OCI-LY1 (cell line): ENCODE measurements around the gene DNAH14.
"Not testable (repeated sequence)": the region's sequence is repeated elsewhere in the genome, so short reads cannot be mapped to it uniquely, and the experiment has no call there.

Experiments used
- H2AFZ ChIP-seq: fragments of 200-600 bp; sonication (generic), shearing (Covaris generic); 2 replicates; pipeline ENCODE4 v1.6.0; 2014; ENCODE audit warnings: antibody characterized with exemption, mild to moderate bottlenecking, low read length
- H3F3A ChIP-seq: fragments of 200-600 bp; sonication (generic), shearing (Covaris generic); 2 replicates; pipeline ENCODE4 v1.6.0; 2014; ENCODE audit warnings: mild to moderate bottlenecking, antibody characterized with exemption, low read length, moderate library complexity; ENCODE audit not compliant: insufficient read depth
- H3K27ac ChIP-seq: fragments of 200-600 bp; sonication (generic); 2 replicates; pipeline ENCODE4 v1.5.1; 2014; ENCODE audit warnings: low read length, mixed run types, mild to moderate bottlenecking, low read depth; ENCODE audit not compliant: poor library complexity, severe bottlenecking
- H3K27me3 ChIP-seq: fragments of 200-600 bp; sonication (generic); 2 replicates; pipeline ENCODE4 v1.6.0; 2014; ENCODE audit warnings: antibody characterized with exemption, mild to moderate bottlenecking, low read length, moderate library complexity; ENCODE audit not compliant: insufficient read depth
- H3K36me3 ChIP-seq: fragments of 200-600 bp; sonication (generic); 2 replicates; pipeline ENCODE4 v1.6.1; 2014; ENCODE audit warnings: mild to moderate bottlenecking, antibody characterized with exemption, low read length, moderate library complexity, mixed read lengths; ENCODE audit not compliant: insufficient read depth
- H3K4me1 ChIP-seq: fragments of 200-600 bp; sonication (generic); 2 replicates; pipeline ENCODE4 v1.5.1; 2014; ENCODE audit warnings: mild to moderate bottlenecking, low read length, moderate library complexity; ENCODE audit not compliant: insufficient read depth, severe bottlenecking
- H3K4me2 ChIP-seq: fragments of 200-600 bp; sonication (generic), shearing (Covaris generic); 2 replicates; pipeline ENCODE4 v1.6.1; 2014; ENCODE audit warnings: low read length
- H3K4me3 ChIP-seq: fragments of 200-600 bp; sonication (generic); 2 replicates; pipeline ENCODE4 v1.5.1; 2014; ENCODE audit warnings: low read length, low read depth, mild to moderate bottlenecking, mixed read lengths; ENCODE audit not compliant: poor library complexity, severe bottlenecking
- H3K79me2 ChIP-seq: fragments of 200-600 bp; shearing (Covaris generic); 2 replicates; pipeline ENCODE4 v1.6.1; 2016; ENCODE audit warnings: mixed run types, low read length, mixed read lengths; ENCODE audit not compliant: insufficient read depth
- H3K9ac ChIP-seq: fragments of 200-600 bp; sonication (generic), shearing (Covaris generic); 2 replicates; pipeline ENCODE4 v1.6.1; 2014; ENCODE audit warnings: mild to moderate bottlenecking, low read length, mixed read lengths
- H3K9me2 ChIP-seq: fragments of 200-600 bp; sonication (generic), shearing (Covaris generic); 2 replicates; pipeline ENCODE4 v1.6.1; 2014; ENCODE audit warnings: low read depth, mild to moderate bottlenecking, low read length, mixed read lengths
- H3K9me3 ChIP-seq: fragments of 200-600 bp; shearing (Covaris generic); 2 replicates; pipeline ENCODE4 v1.6.1; 2014; ENCODE audit warnings: low read length, mixed read lengths
- H4K20me1 ChIP-seq: fragments of 200-600 bp; sonication (generic), shearing (Covaris generic); 2 replicates; pipeline ENCODE4 v1.6.0; 2016; ENCODE audit warnings: mild to moderate bottlenecking, low read length; ENCODE audit not compliant: insufficient read depth
- EZH2 ChIP-seq: fragments of 200-600 bp; sonication (generic), shearing (Covaris generic); IDR thresholded peaks from 2 replicates; pipeline ENCODE4 v1.8.0; 2017; ENCODE audit warnings: borderline replicate concordance, mixed run types, mild to moderate bottlenecking, antibody characterized with exemption, low read length, moderate library complexity, mixed read lengths
- TF ChIP-seq, protein P1 (sequence below): fragments of 200-600 bp; sonication (generic), shearing (Covaris generic); IDR thresholded peaks from 2 replicates; pipeline ENCODE4 v1.5.1; 2017; ENCODE audit warnings: mild to moderate bottlenecking, antibody characterized with exemption, low read length, moderate library complexity, mixed read lengths

DNAH14 gene

GRCh38 chr1:224933584-224933983 is 4.1 kb downstream of the DNAH14 start:
- H3K4me1 ChIP-seq: no peaks in the 10 kb centered on the region
- H3K4me2 ChIP-seq: no peak overlapping the region
- no peaks in the 10 kb centered on the region for H4K20me1 ChIP-seq
- no peak for TF ChIP-seq EZH2
- TF ChIP-seq, protein P1, sequence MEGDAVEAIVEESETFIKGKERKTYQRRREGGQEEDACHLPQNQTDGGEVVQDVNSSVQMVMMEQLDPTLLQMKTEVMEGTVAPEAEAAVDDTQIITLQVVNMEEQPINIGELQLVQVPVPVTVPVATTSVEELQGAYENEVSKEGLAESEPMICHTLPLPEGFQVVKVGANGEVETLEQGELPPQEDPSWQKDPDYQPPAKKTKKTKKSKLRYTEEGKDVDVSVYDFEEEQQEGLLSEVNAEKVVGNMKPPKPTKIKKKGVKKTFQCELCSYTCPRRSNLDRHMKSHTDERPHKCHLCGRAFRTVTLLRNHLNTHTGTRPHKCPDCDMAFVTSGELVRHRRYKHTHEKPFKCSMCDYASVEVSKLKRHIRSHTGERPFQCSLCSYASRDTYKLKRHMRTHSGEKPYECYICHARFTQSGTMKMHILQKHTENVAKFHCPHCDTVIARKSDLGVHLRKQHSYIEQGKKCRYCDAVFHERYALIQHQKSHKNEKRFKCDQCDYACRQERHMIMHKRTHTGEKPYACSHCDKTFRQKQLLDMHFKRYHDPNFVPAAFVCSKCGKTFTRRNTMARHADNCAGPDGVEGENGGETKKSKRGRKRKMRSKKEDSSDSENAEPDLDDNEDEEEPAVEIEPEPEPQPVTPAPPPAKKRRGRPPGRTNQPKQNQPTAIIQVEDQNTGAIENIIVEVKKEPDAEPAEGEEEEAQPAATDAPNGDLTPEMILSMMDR: no peak
- H3K79me2 ChIP-seq: no peaks in the 10 kb centered on the region
- no peaks in the 10 kb centered on the region for H3F3A ChIP-seq
- H3K4me3 ChIP-seq: no peak overlapping the region
- no peak overlapping the region for H3K9ac ChIP-seq
- H3K9me3 ChIP-seq: peaks cover 7% of the 10 kb centered on the region; the same call in 1 of the 2 replicates
- no peak overlapping the region for H3K27ac ChIP-seq
- no peaks in the 10 kb centered on the region for H3K27me3 ChIP-seq
- H3K9me2 ChIP-seq: no peaks in the 10 kb centered on the region
- H2AFZ ChIP-seq: no peak overlapping the region
- no peaks in the 10 kb centered on the region for H3K36me3 ChIP-seq

- Histone ChIP-seq H3K4me1 (no peaks in the 10 kb centered on the region), H3F3A (no peaks in the 10 kb centered on the region), H3K9me2 (no peaks in the 10 kb centered on the region), H3K79me2 (no peaks in the 10 kb centered on the region), H3K27me3 (no peaks in the 10 kb centered on the region), H3K9ac (no peak overlapping the region), H4K20me1 (no peaks in the 10 kb centered on the region), H3K27ac (no peak overlapping the region), H3K9me3 (peaks cover 7% of the 10 kb centered on the region; the same call in 1 of the 2 replicates), H3K36me3 (no peaks in the 10 kb centered on the region), H3K4me2 (no peak overlapping the region), H2AFZ (no peak overlapping the region), H3K4me3 (no peak overlapping the region)
- no peak for TF ChIP-seq EZH2
- TF ChIP-seq, protein P1: no peak
Observed at GRCh38 chr1:224938652-224939051, 9.2 kb downstream of the DNAH14 start.

DNA sequence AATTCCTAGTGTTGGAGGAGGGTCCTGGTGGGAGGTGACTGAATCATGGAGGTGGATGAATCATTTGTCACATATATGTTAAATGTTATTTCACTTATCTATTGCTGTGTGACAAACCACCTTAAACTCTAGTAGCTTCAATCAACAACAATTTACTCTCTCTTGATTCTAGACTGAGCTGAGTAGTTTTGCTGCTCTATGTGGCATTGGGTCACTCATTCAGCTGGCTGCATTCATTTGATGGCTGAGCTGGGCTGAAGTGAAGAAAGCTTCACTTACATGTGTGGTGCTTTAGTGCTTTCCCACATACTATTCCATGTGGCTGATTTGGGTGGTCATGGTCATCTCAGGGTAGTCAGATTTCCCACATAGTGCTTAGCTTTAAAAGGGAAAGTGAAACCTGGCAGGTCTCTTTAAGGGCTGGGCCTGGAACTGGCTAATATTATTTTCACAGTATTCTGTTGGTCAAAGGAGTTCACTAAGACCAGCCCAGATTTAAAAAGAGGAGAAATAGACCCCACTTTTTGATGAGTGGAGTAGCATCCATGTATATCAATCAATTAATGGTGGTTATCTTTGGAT is 10.5 kb downstream of the DNAH14 start:
- TF ChIP-seq, protein P1: no peak
- no peak for TF ChIP-seq EZH2
- Histone ChIP-seq H3K9me2 (no peaks in the 10 kb centered on the region), H3K36me3 (no peaks in the 10 kb centered on the region), H3K79me2 (no peaks in the 10 kb centered on the region), H3K4me3 (no peak overlapping the region), H3K9me3 (0 out of 2 replicates have a peak, but pooled peaks cover 2% of the 10 kb centered on the region), H2AFZ (no peak overlapping the region), H3K9ac (no peak overlapping the region), H3F3A (no peaks in the 10 kb centered on the region), H3K4me1 (no peaks in the 10 kb centered on the region), H3K27me3 (no peaks in the 10 kb centered on the region), H4K20me1 (no peaks in the 10 kb centered on the region), H3K27ac (no peak overlapping the region), H3K4me2 (no peak overlapping the region)

GRCh38 chr1:224940735-224941134 is 11.3 kb downstream of the DNAH14 start:
- H3K4me3 ChIP-seq, H3K27ac ChIP-seq, H3K27me3 ChIP-seq, H3K9me3 ChIP-seq, H3K9ac ChIP-seq, H3K4me1 ChIP-seq, H3K9me2 ChIP-seq, H3K79me2 ChIP-seq, H2AFZ ChIP-seq, H3F3A ChIP-seq, H3K36me3 ChIP-seq, H3K4me2 ChIP-seq, H4K20me1 ChIP-seq: not testable (repeated sequence)

DNA sequence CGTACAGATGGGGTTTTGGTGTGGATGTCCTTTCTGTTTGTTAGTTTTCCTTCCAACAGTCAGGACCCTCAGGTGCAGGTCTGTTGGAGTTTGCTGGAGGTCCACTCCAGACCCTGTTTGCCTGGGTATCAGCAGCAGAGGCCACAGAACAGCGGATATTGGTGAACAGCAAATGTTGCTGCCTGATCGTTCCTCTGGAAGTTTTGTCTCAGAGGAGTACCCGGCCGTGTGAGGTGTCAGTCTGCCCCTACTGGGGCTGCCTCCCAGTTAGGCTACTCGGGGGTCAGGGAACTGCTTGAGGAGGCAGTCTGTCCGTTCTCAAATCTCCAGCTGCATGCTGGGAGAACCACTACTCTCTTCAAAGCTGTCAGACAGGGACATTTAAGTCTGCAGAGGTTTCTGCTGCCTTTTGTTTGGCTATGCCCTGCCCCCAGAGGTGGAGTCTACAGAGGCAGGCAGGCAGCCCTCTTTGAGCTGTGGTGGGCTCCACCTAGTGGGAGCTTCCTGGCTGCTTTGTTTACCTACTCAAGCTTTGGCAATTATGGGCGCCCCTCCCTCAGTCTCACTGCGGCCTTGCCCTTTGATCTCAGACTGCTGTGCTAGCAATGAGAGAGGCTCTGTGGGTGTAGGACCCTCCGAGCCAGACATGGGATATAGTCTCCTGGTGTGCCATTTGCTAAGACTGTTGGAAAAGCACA is 16.3 kb downstream of the DNAH14 start:
- H3K27ac ChIP-seq, H3K9me3 ChIP-seq, H4K20me1 ChIP-seq, H3K27me3 ChIP-seq, H3K36me3 ChIP-seq, H3K4me2 ChIP-seq, H3K4me3 ChIP-seq, H3K4me1 ChIP-seq, H3K9me2 ChIP-seq, H3F3A ChIP-seq, H2AFZ ChIP-seq, H3K79me2 ChIP-seq, H3K9ac ChIP-seq: not testable (repeated sequence)
